ENCODE results near the gene AGMO. TPM values are rescaled to one million over a fixed set of nuclear protein-coding genes. Genes with fewer than 3 reads are reported as not detected.

Gene AGMO
- total and polyA plus RNA-seq, 2 of the 8 experiments (the other 6 are each of a cell fraction or from before 2014, with no cell fraction given) = 0.22 to 0.45 TPM

GRCh38 chr7:15515252-15515651, 46.6 kb downstream of the AGMO start:
- Histone ChIP-seq H3K4me2 (ENCODE audit: insufficient read depth in 1 of 2, low read depth in 2 of 2, low read length in 2 of 2) (no peak overlapping the region), H4K5ac (ENCODE audit: insufficient read length, low read depth, low read length) (no peak overlapping the region), H3K27ac (ENCODE audit: low read depth, low read length) (no peak overlapping the region), H3K79me1 (ENCODE audit: low read depth, low read length) (no peaks in the 10 kb centered on the region), H3K23ac (ENCODE audit: insufficient read length) (no peak overlapping the region), H3K36me3 (ENCODE audit: control insufficient read depth in 2 of 4, insufficient read depth in 4 of 4, low read length in 3 of 4) (no peaks in the 10 kb centered on the region), H3K79me2 (ENCODE audit: control insufficient read depth in 1 of 2, insufficient read depth in 2 of 2, low read length in 2 of 2) (no peaks in the 10 kb centered on the region), H2AK5ac (ENCODE audit: low read depth, low read length) (no peak overlapping the region), H3K27me3 (replicated peaks in 1 of 4; ENCODE audit: control insufficient read depth in 3 of 4, extremely low read depth in 1 of 4, insufficient read depth in 3 of 4, low read length in 3 of 4) (no peaks in the 10 kb centered on the region), H3K4ac (replicated peaks; ENCODE audit: insufficient read length, low read depth, low read length) (no peak overlapping the region), H2BK5ac (ENCODE audit: low read depth, low read length) (no peak overlapping the region), H3K4me1 (replicated peaks in 1 of 4; ENCODE audit: control insufficient read depth in 3 of 4, insufficient read depth in 4 of 4, low read length in 3 of 4) (peaks cover 0 to 5% (median 2%) of the 10 kb centered on the region in 4 experiments; a peak in 4 of 7 replicates), H3K14ac (ENCODE audit: insufficient read length) (no peak overlapping the region), H3K9ac (replicated peaks in 1 of 4; ENCODE audit: extremely low read depth in 1 of 4, low read depth in 3 of 4, low read length in 3 of 4) (no peak overlapping the region), H4K8ac (ENCODE audit: extremely low read depth, insufficient read depth, low read length) (no peak overlapping the region), H2BK12ac (ENCODE audit: low read depth, low read length) (no peak overlapping the region), H4K91ac (replicated peaks; ENCODE audit: insufficient read length, low read length) (no peak overlapping the region), H2BK120ac (replicated peaks; ENCODE audit: low read depth, low read length) (no peak overlapping the region), H3K4me3 (ENCODE audit: extremely low read depth in 1 of 4, insufficient read depth in 2 of 4, low read depth in 3 of 4, low read length in 4 of 4) (no peak overlapping the region), H2BK20ac (ENCODE audit: low read length) (no peak overlapping the region), H3K23me2 (ENCODE audit: low read depth, low read length) (no peaks in the 10 kb centered on the region), H2AFZ (ENCODE audit: low read length) (no peak overlapping the region), H3K18ac (ENCODE audit: extremely low read depth, low read length) (no peak overlapping the region), H2BK15ac (ENCODE audit: low read length) (no peak overlapping the region), H3K9me3 (ENCODE audit: insufficient read depth in 2 of 2, low read depth in 1 of 2, low read length in 1 of 2) (no peaks in the 10 kb centered on the region), H3K56ac (replicated peaks; ENCODE audit: insufficient read length, low read depth, low read length) (no peak overlapping the region), H4K20me1 (replicated peaks in 1 of 2; ENCODE audit: control insufficient read depth in 1 of 2, insufficient read depth in 2 of 2, low read length in 2 of 2) (peaks cover 0 to 1% of the 10 kb centered on the region in 2 experiments)
- DNase-seq (ENCODE audit: low read depth in 1 of 2, low spot score in 2 of 2) (no peak), FAIRE-seq (no peak)
- WGBS, 2 experiments (ENCODE audit: extremely low coverage in 1 of 2, insufficient coverage in 1 of 2, insufficient read length in 1 of 2, insufficient replicate concordance in 2 of 2, low coverage in 1 of 2, low lambda C conversion rate in 2 of 2, missing lambda C conversion rate in 1 of 2) = 88% methylated on average over 4 of the region's 4 CpGs; no CpG with 5 or more reads in 1 of the 2 experiments
- ChIA-PET POLR2A (ENCODE audit: partially characterized antibody) (no interaction called here), CTCF (ENCODE audit: partially characterized antibody) (interaction anchor here (1.3 kb wide), 1 partner anchor 8 kb away, joined by 4 read pairs; no protein-coding TSS in a partner anchor)
- no peak for TF ChIP-seq RAD21 (IDR thresholded peaks at IDR 0.05 in 1 of 2, conservative IDR thresholded peaks at IDR 0.05 in 1 of 2; ENCODE audit: low read depth in 2 of 2, low read length in 2 of 2)
- TF ChIP-seq BRCA1 (IDR thresholded peaks at IDR 0.05; ENCODE audit: low read depth, low read length) = no peak
- no peak for TF ChIP-seq GABPA (IDR thresholded peaks at IDR 0.05; ENCODE audit: borderline replicate concordance, insufficient read depth, low read length)
- TF ChIP-seq, protein P1, sequence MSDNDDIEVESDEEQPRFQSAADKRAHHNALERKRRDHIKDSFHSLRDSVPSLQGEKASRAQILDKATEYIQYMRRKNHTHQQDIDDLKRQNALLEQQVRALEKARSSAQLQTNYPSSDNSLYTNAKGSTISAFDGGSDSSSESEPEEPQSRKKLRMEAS (IDR thresholded peaks at IDR 0.05) = no peak
- no peak for TF ChIP-seq SP4 (IDR thresholded peaks at IDR 0.05; ENCODE audit: low read length)
- TF ChIP-seq MAFK (IDR thresholded peaks at IDR 0.05; ENCODE audit: low read depth, low read length) = no peak
- TF ChIP-seq TEAD4 (IDR thresholded peaks at IDR 0.05; ENCODE audit: low read depth, low read length) = no peak
